Thyroid gland (tissue), 4 donors: Measurements from ENCODE around the gene KIAA1614.

ENCODE experiments used
- CTCF ChIP-seq, 6 experiments: fragments of 200-600 bp in 3 of 6; fragments of 450-650 bp in 3 of 6; sonication (generic) in 3 of 6; IDR thresholded peaks; one replicate each; pipeline ENCODE4 v1.5.1; 2016 to 2019; ENCODE audit warnings: antibody characterized with exemption in 6 of 6, mild to moderate bottlenecking in 2 of 6, inconsistent platforms in 1 of 6, moderate library complexity in 1 of 6
- POLR2A ChIP-seq, 2 donors: fragments of 450-650 bp; IDR thresholded peaks; one replicate each; pipeline ENCODE4 v1.6.1; 2017; ENCODE audit warnings: antibody characterized with exemption in 2 of 2, mild to moderate bottlenecking in 2 of 2, moderate library complexity in 1 of 2

- TF ChIP-seq CTCF (IDR thresholded peaks at IDR 0.05) (no peak), POLR2A (IDR thresholded peaks at IDR 0.05) (no peak)
Observed at GRCh38 chr1:180940445-180940844, 27.7 kb downstream of the KIAA1614 start.
